H9 (cell line): ENCODE measurements around the gene FRZB. TPM values are rescaled to one million over a fixed set of nuclear protein-coding genes. Genes with fewer than 3 reads are reported as not detected.

Experiments
- DNase-seq: peaks from one replicate; pipeline ENCODE4 v3.0.0-alpha.2; 2017
- H2AFZ ChIP-seq: one replicate; pipeline ENCODE4 v1.6.1; 2013; ENCODE audit warnings: mild to moderate bottlenecking, low read length, control low read depth, moderate library complexity
- H2AK5ac ChIP-seq: 2 replicates; pipeline ENCODE4 v1.6.1; 2013; ENCODE audit warnings: low read length, control low read depth, mixed read lengths; ENCODE audit not compliant: insufficient read length
- H2BK120ac ChIP-seq: one replicate; pipeline ENCODE4 v1.6.1; 2013; ENCODE audit warnings: low read depth, mild to moderate bottlenecking, low read length, control low read depth, inconsistent platforms; ENCODE audit not compliant: poor library complexity, severe bottlenecking
- H2BK12ac ChIP-seq: 2 replicates; pipeline ENCODE4 v1.6.1; 2013; ENCODE audit warnings: low read length, control low read depth, mixed read lengths, low read depth; ENCODE audit not compliant: insufficient read length
- H2BK15ac ChIP-seq: 2 replicates; pipeline ENCODE4 v1.6.1; 2013; ENCODE audit warnings: low read depth, low read length, control low read depth
- H2BK20ac ChIP-seq: one replicate; pipeline ENCODE4 v1.6.1; 2013; ENCODE audit warnings: low read depth, mild to moderate bottlenecking, low read length, control low read depth, inconsistent platforms; ENCODE audit not compliant: poor library complexity, severe bottlenecking
- H2BK5ac ChIP-seq: 2 replicates; pipeline ENCODE4 v1.6.1; 2013; ENCODE audit warnings: low read length, control low read depth, mixed read lengths; ENCODE audit not compliant: insufficient read length
- H3K14ac ChIP-seq: 2 replicates; pipeline ENCODE4 v1.6.1; 2013; ENCODE audit warnings: low read length, control low read depth; ENCODE audit not compliant: insufficient read depth
- H3K18ac ChIP-seq: 2 replicates; pipeline ENCODE4 v1.6.1; 2013; ENCODE audit warnings: low read depth, mild to moderate bottlenecking, mixed read lengths, low read length, control low read depth; ENCODE audit not compliant: insufficient read length
- H3K23ac ChIP-seq: 2 replicates; pipeline ENCODE4 v1.6.1; 2013; ENCODE audit warnings: low read length, control low read depth, mixed read lengths, low read depth; ENCODE audit not compliant: insufficient read length
- H3K23me2 ChIP-seq: 2 replicates; pipeline ENCODE4 v1.6.1; 2013; ENCODE audit warnings: low read depth, mild to moderate bottlenecking, mixed read lengths, low read length, control low read depth; ENCODE audit not compliant: insufficient read length, poor library complexity, severe bottlenecking
- H3K27ac ChIP-seq: 2 replicates; pipeline ENCODE4 v1.5.1; 2013; ENCODE audit warnings: low read length, control low read depth, mixed read lengths, low read depth; ENCODE audit not compliant: insufficient read length
- H3K27me3 ChIP-seq: 2 replicates; pipeline ENCODE4 v1.6.1; 2013; ENCODE audit warnings: low read length, control low read depth, inconsistent platforms; ENCODE audit not compliant: insufficient read depth
- H3K4ac ChIP-seq: 2 replicates; pipeline ENCODE4 v1.6.1; 2013; ENCODE audit warnings: low read depth, mild to moderate bottlenecking, control low read depth, inconsistent platforms, low read length, moderate library complexity
- H3K4me1 ChIP-seq: 2 replicates; pipeline ENCODE4 v1.6.1; 2013; ENCODE audit warnings: low read length, control low read depth, inconsistent platforms; ENCODE audit not compliant: insufficient read depth
- H3K4me2 ChIP-seq: 2 replicates; pipeline ENCODE4 v1.6.1; 2013; ENCODE audit warnings: low read length, control low read depth, mixed read lengths; ENCODE audit not compliant: insufficient read length, insufficient read depth
- H3K56ac ChIP-seq: 2 replicates; pipeline ENCODE4 v1.6.1; 2013; ENCODE audit warnings: low read depth, mild to moderate bottlenecking, mixed read lengths, low read length, control low read depth; ENCODE audit not compliant: insufficient read length
- H3K79me1 ChIP-seq: 2 replicates; pipeline ENCODE4 v1.6.1; 2013; ENCODE audit warnings: low read depth, mild to moderate bottlenecking, moderate library complexity, low read length, control low read depth, inconsistent platforms; ENCODE audit not compliant: insufficient read depth, poor library complexity, severe bottlenecking
- H3K79me2 ChIP-seq: 2 replicates; pipeline ENCODE4 v1.6.1; 2013; ENCODE audit warnings: low read length, control low read depth, inconsistent platforms; ENCODE audit not compliant: insufficient read depth
- H3K9ac ChIP-seq: 2 replicates; pipeline ENCODE4 v1.6.1; 2013; ENCODE audit warnings: low read length, control low read depth, mixed read lengths; ENCODE audit not compliant: insufficient read length; ENCODE audit errors: extremely low read depth
- H3K9me3 ChIP-seq: one replicate; pipeline ENCODE4 v1.6.1; 2013; ENCODE audit warnings: low read depth, low read length, inconsistent platforms; ENCODE audit not compliant: control insufficient read depth
- H3T11ph ChIP-seq: one replicate; pipeline ENCODE4 v1.6.1; 2013; ENCODE audit warnings: mild to moderate bottlenecking, low read length, control low read depth, inconsistent platforms
- H4K20me1 ChIP-seq: one replicate; pipeline ENCODE4 v1.6.1; 2013; ENCODE audit not compliant: control insufficient read depth, insufficient read length, insufficient read depth
- H4K5ac ChIP-seq: 2 replicates; pipeline ENCODE4 v1.6.1; 2013; ENCODE audit warnings: low read depth, mild to moderate bottlenecking, mixed read lengths, low read length, control low read depth; ENCODE audit not compliant: insufficient read length
- H4K8ac ChIP-seq: replicated peaks from 2 replicates; pipeline ENCODE4 v1.6.1; 2013; ENCODE audit warnings: low read length, control low read depth, mixed read lengths, low read depth; ENCODE audit not compliant: insufficient read length
- H4K91ac ChIP-seq: 2 replicates; pipeline ENCODE4 v1.6.1; 2013; ENCODE audit warnings: low read depth, mild to moderate bottlenecking, moderate library complexity, mixed read lengths, low read length, control low read depth; ENCODE audit not compliant: insufficient read length
- H3K27ac Mint-ChIP-seq, 3 experiments: 2 replicates in 2 of 3; 3 replicates in 1 of 3; pipeline ENCODE4 v1.8.0; 2020 to 2021; ENCODE audit warnings: mixed read lengths in 3 of 3, mild to moderate bottlenecking in 1 of 3, moderate library complexity in 1 of 3
- H3K27me3 Mint-ChIP-seq: 2 replicates; pipeline ENCODE4 v1.8.0; 2021; ENCODE audit warnings: low read depth, mild to moderate bottlenecking, moderate library complexity, mixed read lengths
- H3K36me3 Mint-ChIP-seq, 3 experiments: 2 replicates in 2 of 3; 3 replicates in 1 of 3; pipeline ENCODE4 v1.8.0; 2020 to 2021; ENCODE audit warnings: low read depth in 3 of 3, mixed read lengths in 3 of 3; ENCODE audit not compliant: insufficient read depth in 1 of 3
- H3K4me1 Mint-ChIP-seq, 2 experiments: 2 replicates each; pipeline ENCODE4 v1.8.0; 2020; ENCODE audit warnings: mixed read lengths in 2 of 2
- H3K4me3 Mint-ChIP-seq, 2 experiments: 2 replicates in 1 of 2; 3 replicates in 1 of 2; pipeline ENCODE4 v1.8.0; 2020 to 2021; ENCODE audit warnings: mild to moderate bottlenecking in 2 of 2, mixed read lengths in 2 of 2, moderate library complexity in 1 of 2
- H3K9me3 Mint-ChIP-seq, 2 experiments: 2 replicates in 1 of 2; 3 replicates in 1 of 2; pipeline ENCODE4 v1.8.0; 2020; ENCODE audit warnings: mild to moderate bottlenecking in 2 of 2, mixed read lengths in 2 of 2, moderate library complexity in 1 of 2
- WGBS: extraction: QIAGEN DNeasy Blood & Tissue Kit; methylation state at CpG from one replicate; pipeline ENCODE4 v1.1.7; 2013; ENCODE audit warnings: missing lambda C conversion rate, low lambda C conversion rate, mixed read lengths; ENCODE audit not compliant: insufficient read length; ENCODE audit errors: extremely low coverage; 5-methylcytosine and 5-hydroxymethylcytosine counted together
- total RNA-seq: library from RNA; stranded (reverse); gene quantifications from 2 replicates; pipeline ENCODE4 v1.2.1, GENCODE V29; 2021
- TF ChIP-seq, protein P1 (sequence below): fragments of 200-600 bp; sonication (generic); conservative IDR thresholded peaks from 3 replicates; pipeline ENCODE4 v1.8.0; 2021; ENCODE audit warnings: antibody characterized with exemption, mild to moderate bottlenecking

FRZB gene
- total RNA-seq, 1 experiment from 2014 or later: 1.1 TPM

DNA sequence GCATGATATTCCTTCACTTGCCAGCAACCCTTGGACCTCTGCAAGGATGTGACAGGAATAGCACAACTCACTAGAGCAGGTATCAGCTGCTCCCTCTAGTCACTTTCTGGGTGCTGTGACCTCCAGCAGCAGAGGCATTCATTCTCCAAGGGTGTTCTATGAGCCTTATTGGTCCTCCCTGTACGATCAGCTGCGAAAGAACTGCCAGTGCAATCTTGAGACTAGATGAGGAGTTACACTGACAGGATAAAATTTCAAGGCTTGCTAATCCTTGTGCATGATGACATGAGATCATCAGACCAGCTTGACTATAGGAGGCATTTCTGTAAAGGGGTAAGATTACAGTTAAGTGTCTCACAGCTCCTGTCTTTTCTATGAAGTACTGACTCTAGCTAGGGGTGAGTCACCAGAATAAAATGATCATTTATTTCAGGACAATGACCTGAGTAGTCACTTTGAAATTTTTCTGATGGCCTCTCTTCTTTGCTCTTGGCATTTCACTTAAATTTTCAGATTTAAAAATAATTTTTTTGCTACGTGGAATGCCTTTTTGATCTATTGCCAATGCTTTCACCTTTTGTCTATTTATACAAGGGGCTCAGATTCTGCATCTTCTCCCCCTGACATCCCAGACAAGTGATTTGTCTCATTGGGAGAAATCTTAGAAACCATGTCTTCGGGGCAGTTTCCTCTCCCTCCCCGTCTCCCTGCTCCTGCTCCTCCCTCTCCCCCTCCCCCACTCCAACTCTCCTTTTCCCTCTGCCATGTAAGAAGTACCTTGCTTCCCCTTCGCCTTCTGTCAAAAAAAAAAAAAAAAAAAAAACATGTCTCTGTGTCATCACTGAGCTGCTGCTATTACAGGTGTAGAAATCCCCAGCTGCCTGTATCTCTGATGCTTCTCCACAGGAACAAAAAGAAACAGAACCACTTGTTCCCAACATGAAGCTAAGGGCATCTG is 49.2 kb upstream of the FRZB start:
- Histone ChIP-seq H3K27me3 (no peaks in the 10 kb centered on the region), H2BK5ac (no peak overlapping the region), H3K23me2 (no peaks in the 10 kb centered on the region), H3K4ac (no peak overlapping the region), H3K27ac (no peak overlapping the region), H2BK120ac (no peak overlapping the region), H2BK12ac (no peak overlapping the region), H3K79me1 (no peaks in the 10 kb centered on the region), H3K9me3 (no peaks in the 10 kb centered on the region), H2AK5ac (no peak overlapping the region), H2AFZ (no peak overlapping the region), H2BK20ac (no peak overlapping the region), H2BK15ac (no peak overlapping the region), H3T11ph (no peak overlapping the region), H3K23ac (no peak overlapping the region), H4K5ac (no peak overlapping the region), H3K9ac (no peak overlapping the region), H4K91ac (no peak overlapping the region), H3K4me2 (no peak overlapping the region), H4K20me1 (no peaks in the 10 kb centered on the region), H3K4me1 (no peaks in the 10 kb centered on the region), H3K14ac (no peak overlapping the region), H4K8ac (no peak overlapping the region), H3K79me2 (no peaks in the 10 kb centered on the region), H3K18ac (no peak overlapping the region), H3K56ac (no peak overlapping the region)
- TF ChIP-seq, protein P1, sequence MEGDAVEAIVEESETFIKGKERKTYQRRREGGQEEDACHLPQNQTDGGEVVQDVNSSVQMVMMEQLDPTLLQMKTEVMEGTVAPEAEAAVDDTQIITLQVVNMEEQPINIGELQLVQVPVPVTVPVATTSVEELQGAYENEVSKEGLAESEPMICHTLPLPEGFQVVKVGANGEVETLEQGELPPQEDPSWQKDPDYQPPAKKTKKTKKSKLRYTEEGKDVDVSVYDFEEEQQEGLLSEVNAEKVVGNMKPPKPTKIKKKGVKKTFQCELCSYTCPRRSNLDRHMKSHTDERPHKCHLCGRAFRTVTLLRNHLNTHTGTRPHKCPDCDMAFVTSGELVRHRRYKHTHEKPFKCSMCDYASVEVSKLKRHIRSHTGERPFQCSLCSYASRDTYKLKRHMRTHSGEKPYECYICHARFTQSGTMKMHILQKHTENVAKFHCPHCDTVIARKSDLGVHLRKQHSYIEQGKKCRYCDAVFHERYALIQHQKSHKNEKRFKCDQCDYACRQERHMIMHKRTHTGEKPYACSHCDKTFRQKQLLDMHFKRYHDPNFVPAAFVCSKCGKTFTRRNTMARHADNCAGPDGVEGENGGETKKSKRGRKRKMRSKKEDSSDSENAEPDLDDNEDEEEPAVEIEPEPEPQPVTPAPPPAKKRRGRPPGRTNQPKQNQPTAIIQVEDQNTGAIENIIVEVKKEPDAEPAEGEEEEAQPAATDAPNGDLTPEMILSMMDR: no peak
- Mint-ChIP-seq H3K27me3 (no peaks in the 10 kb centered on the region), H3K36me3 (peaks cover 13 to 25% (median 24%) of the 10 kb centered on the region in 3 experiments), H3K4me3 (no peak overlapping the region), H3K9me3 (no peaks in the 10 kb centered on the region), H3K27ac (no peak overlapping the region; a peak in 1 of 7 replicates), H3K4me1 (peaks cover 0 to 3% of the 10 kb centered on the region in 2 experiments; a peak in 1 of 4 replicates)
- DNase-seq: no peak
- no CpG with 5 or more reads among the region's 6 CpGs for WGBS
